H1 (cell line): ENCODE data around the gene LYPD4. TPM values are rescaled to one million over a fixed set of nuclear protein-coding genes. Genes with fewer than 3 reads are reported as not detected.

Experiments
- CTCF ChIA-PET: fragments of 300-600 bp; sonication (Branson Sonifier 250); formaldehyde crosslinking; loops from one replicate; lab custom pipeline; 2021; ENCODE audit not compliant: partially characterized antibody; lab: Charles Lee
- POLR2A ChIA-PET: fragments of 300-600 bp; sonication (Branson Sonifier 250); formaldehyde crosslinking; loops from one replicate; lab custom pipeline; 2021; ENCODE audit warnings: inconsistent platforms; ENCODE audit not compliant: partially characterized antibody; lab: Charles Lee
- DNase-seq, 2 experiments: peaks; one replicate each; pipeline versions ENCODE4 v3.0.0 to v3.0.0-alpha.2; 2010 to 2022; ENCODE audit warnings: low spot score in 2 of 2, low read depth in 1 of 2, mixed read lengths in 1 of 2
- FAIRE-seq: peaks from 2 replicates; lab custom pipeline; 2011; peaks lifted over from hg19 to GRCh38; lab: Jason Lieb, UNC
- H2AFZ ChIP-seq: 2 replicates; pipeline ENCODE4 v1.8.1; 2012; ENCODE audit warnings: low read length, inconsistent platforms
- H2AK5ac ChIP-seq: 2 replicates; pipeline ENCODE4 v1.6.1; 2013; ENCODE audit warnings: low read depth, low read length
- H2BK120ac ChIP-seq: replicated peaks from 2 replicates; pipeline ENCODE3; 2013; ENCODE audit warnings: low read depth, low read length, inconsistent platforms
- H2BK12ac ChIP-seq: 2 replicates; pipeline ENCODE4 v1.6.1; 2013; ENCODE audit warnings: low read depth, low read length
- H2BK15ac ChIP-seq: 2 replicates; pipeline ENCODE4 v1.6.1; 2013; ENCODE audit warnings: low read length
- H2BK20ac ChIP-seq: 2 replicates; pipeline ENCODE4 v1.6.1; 2013; ENCODE audit warnings: low read length
- H2BK5ac ChIP-seq: 2 replicates; pipeline ENCODE4 v1.6.1; 2013; ENCODE audit warnings: low read depth, low read length
- H3K14ac ChIP-seq: 2 replicates; pipeline ENCODE4 v1.6.1; 2013; ENCODE audit warnings: inconsistent platforms; ENCODE audit not compliant: insufficient read length
- H3K18ac ChIP-seq: 2 replicates; pipeline ENCODE4 v1.6.1; 2013; ENCODE audit warnings: low read length; ENCODE audit errors: extremely low read depth
- H3K23ac ChIP-seq: 2 replicates; pipeline ENCODE4 v1.6.1; 2013; ENCODE audit warnings: inconsistent platforms; ENCODE audit not compliant: insufficient read length
- H3K23me2 ChIP-seq: 2 replicates; pipeline ENCODE4 v1.6.1; 2013; ENCODE audit warnings: low read depth, low read length
- H3K27ac ChIP-seq: 2 replicates; pipeline ENCODE4 v1.6.1; 2011; ENCODE audit warnings: low read depth, low read length, inconsistent platforms
- H3K27me3 ChIP-seq, 4 experiments: replicated peaks in 1 of 4; 1 replicate in 1 of 4; 2 replicates in 3 of 4; pipeline versions ENCODE4 v1.6.1 to v1.8.1; 2011 to 2013; ENCODE audit warnings: low read length in 3 of 4, mild to moderate bottlenecking in 3 of 4, inconsistent platforms in 2 of 4, mixed read lengths in 2 of 4, moderate library complexity in 1 of 4; ENCODE audit not compliant: control insufficient read depth in 3 of 4, insufficient read depth in 3 of 4; ENCODE audit errors: extremely low read depth in 1 of 4
- H3K36me3 ChIP-seq, 4 experiments: 2 replicates each; pipeline versions ENCODE4 v1.6.1 to v1.8.1; 2011 to 2013; ENCODE audit warnings: mild to moderate bottlenecking in 4 of 4, low read length in 3 of 4, moderate library complexity in 2 of 4, control low read depth in 1 of 4, inconsistent platforms in 1 of 4; ENCODE audit not compliant: insufficient read depth in 4 of 4, control insufficient read depth in 2 of 4
- H3K4ac ChIP-seq: replicated peaks from 2 replicates; pipeline ENCODE3; 2013; ENCODE audit warnings: low read length, low read depth, mixed read lengths, inconsistent platforms; ENCODE audit not compliant: insufficient read length
- H3K4me1 ChIP-seq, 4 experiments: replicated peaks in 1 of 4; 1 replicate in 1 of 4; 2 replicates in 3 of 4; pipeline versions ENCODE4 v1.6.1 to v1.8.1; 2011 to 2013; ENCODE audit warnings: low read length in 3 of 4, inconsistent platforms in 2 of 4, mixed read lengths in 1 of 4; ENCODE audit not compliant: insufficient read depth in 4 of 4, control insufficient read depth in 3 of 4
- H3K4me2 ChIP-seq, 2 experiments: 2 replicates each; pipeline versions ENCODE4 v1.6.1 to v1.8.1; 2011 to 2013; ENCODE audit warnings: low read depth in 2 of 2, low read length in 2 of 2, control low read depth in 1 of 2, inconsistent platforms in 1 of 2, mild to moderate bottlenecking in 1 of 2; ENCODE audit not compliant: insufficient read depth in 1 of 2
- H3K4me3 ChIP-seq, 4 experiments: fragments of 200-600, 300-600 bp in 1 of 4; sonication (generic), shearing (Covaris generic), sonication (Bioruptor Twin) in 1 of 4; 2 replicates each; pipeline versions ENCODE4 v1.5.1 to v1.8.1; 2011 to 2016; ENCODE audit warnings: low read length in 4 of 4, low read depth in 3 of 4, control low read depth in 2 of 4, inconsistent platforms in 2 of 4, mild to moderate bottlenecking in 2 of 4, mixed read lengths in 1 of 4, moderate library complexity in 1 of 4; ENCODE audit not compliant: insufficient read depth in 2 of 4; ENCODE audit errors: extremely low read depth in 1 of 4
- H3K56ac ChIP-seq: replicated peaks from 2 replicates; pipeline ENCODE3; 2013; ENCODE audit warnings: low read depth, mild to moderate bottlenecking, mixed read lengths, low read length, inconsistent platforms; ENCODE audit not compliant: insufficient read length
- H3K79me1 ChIP-seq: 2 replicates; pipeline ENCODE4 v1.6.1; 2013; ENCODE audit warnings: low read depth, low read length, control low read depth
- H3K79me2 ChIP-seq, 2 experiments: 2 replicates each; pipeline versions ENCODE4 v1.6.1 to v1.8.1; 2012 to 2013; ENCODE audit warnings: low read length in 2 of 2, mild to moderate bottlenecking in 2 of 2, inconsistent platforms in 1 of 2; ENCODE audit not compliant: insufficient read depth in 2 of 2, control insufficient read depth in 1 of 2
- H3K9ac ChIP-seq, 4 experiments: replicated peaks in 1 of 4; 1 replicate in 1 of 4; 2 replicates in 3 of 4; pipeline versions ENCODE4 v1.6.1 to v1.8.1; 2011 to 2013; ENCODE audit warnings: low read depth in 3 of 4, low read length in 3 of 4, control low read depth in 2 of 4, mild to moderate bottlenecking in 2 of 4, moderate library complexity in 2 of 4, inconsistent platforms in 1 of 4; ENCODE audit errors: extremely low read depth in 1 of 4
- H3K9me3 ChIP-seq, 2 experiments: 2 replicates each; pipeline versions ENCODE4 v1.6.1 to v1.8.1; 2012 to 2013; ENCODE audit warnings: mild to moderate bottlenecking in 2 of 2, moderate library complexity in 2 of 2, control low read depth in 1 of 2, inconsistent platforms in 1 of 2, low read depth in 1 of 2, low read length in 1 of 2, mixed read lengths in 1 of 2; ENCODE audit not compliant: insufficient read depth in 2 of 2
- H4K20me1 ChIP-seq, 2 experiments: replicated peaks in 1 of 2; 2 replicates each; pipeline versions ENCODE3 to v1.8.1; 2011 to 2013; ENCODE audit warnings: inconsistent platforms in 2 of 2, low read length in 2 of 2, mild to moderate bottlenecking in 1 of 2; ENCODE audit not compliant: insufficient read depth in 2 of 2, control insufficient read depth in 1 of 2
- H4K5ac ChIP-seq: 2 replicates; pipeline ENCODE4 v1.6.1; 2013; ENCODE audit warnings: low read length, low read depth, mixed read lengths, inconsistent platforms; ENCODE audit not compliant: insufficient read length
- H4K8ac ChIP-seq: 2 replicates; pipeline ENCODE4 v1.8.0; 2013; ENCODE audit warnings: mild to moderate bottlenecking, moderate library complexity, low read length, inconsistent platforms; ENCODE audit not compliant: insufficient read depth; ENCODE audit errors: extremely low read depth
- H4K91ac ChIP-seq: replicated peaks from 2 replicates; pipeline ENCODE3; 2013; ENCODE audit warnings: low read length, mixed read lengths, inconsistent platforms; ENCODE audit not compliant: insufficient read length
- CBX8 ChIP-seq: fragments of 300-800, 300-1000 bp; sonication (generic); IDR thresholded peaks from 2 replicates; pipeline ENCODE4 v1.7.1; 2016; ENCODE audit warnings: low read depth, low read length, borderline replicate concordance
- CHD2 ChIP-seq: IDR thresholded peaks from 2 replicates; pipeline ENCODE4 v1.6.1; 2012; ENCODE audit warnings: low read length, improper control_type of control experiment
- EGR1 ChIP-seq: IDR thresholded peaks from 2 replicates; pipeline ENCODE4 v1.6.1; 2011; ENCODE audit warnings: low read depth, low read length, borderline replicate concordance
- PHF8 ChIP-seq: fragments of 200-600 bp; sonication (generic); conservative IDR thresholded peaks from 2 replicates; pipeline ENCODE4 v1.7.1; 2012; ENCODE audit warnings: low read depth, mild to moderate bottlenecking, inconsistent platforms, low read length, moderate library complexity
- POLR2A ChIP-seq, 2 experiments: IDR thresholded peaks; 1 replicate in 1 of 2; 2 replicates in 1 of 2; pipeline ENCODE4 v1.6.1; 2011; ENCODE audit warnings: low read depth in 2 of 2, low read length in 2 of 2, mild to moderate bottlenecking in 2 of 2; ENCODE audit errors: control extremely low read depth in 1 of 2
- POLR2AphosphoS5 ChIP-seq: IDR thresholded peaks from 2 replicates; pipeline ENCODE4 v1.6.1; 2011; ENCODE audit warnings: low read depth, low read length
- RFX5 ChIP-seq: IDR thresholded peaks from 2 replicates; pipeline ENCODE4 v1.6.1; 2011; ENCODE audit warnings: low read depth, low read length, improper control_type of control experiment, borderline replicate concordance
- SP1 ChIP-seq: IDR thresholded peaks from 2 replicates; pipeline ENCODE4 v1.6.1; 2011; ENCODE audit warnings: low read depth, low read length
- ZNF274 ChIP-seq: IDR thresholded peaks from 2 replicates; pipeline ENCODE4 v1.7.0; 2012; ENCODE audit warnings: low read length, borderline replicate concordance; ENCODE audit errors: extremely low read depth
- polyA plus RNA-seq, 7 experiments: library from polyadenylated mRNA; depleted of rRNA in 3 of 7; stranded (reverse) in 5 of 7; unstranded in 2 of 7; fragments of >200 nt in 5 of 7; fragments of 200-250 nt in 2 of 7; gene quantifications; 1 replicate in 5 of 7; 2 replicates in 1 of 7; 4 replicates in 1 of 7; pipeline versions ENCODE4 v1.2.1 to v1.2.3, GENCODE V29; 2011 to 2013; ENCODE audit warnings: missing spikeins in 2 of 7, mixed read lengths in 2 of 7
- total RNA-seq: library from RNA; stranded (reverse); fragmentation: NEBNext Ultra II Directional; extraction: Animal tissue kit (Norgen Biotek cat#: 25700); gene quantifications from 2 replicates; pipeline ENCODE4 v1.2.1, GENCODE V29; 2021
- TF ChIP-seq, protein P1 (sequence below): IDR thresholded peaks from 2 replicates; pipeline ENCODE4 v1.6.1; 2012; ENCODE audit warnings: inconsistent platforms
- TF ChIP-seq, protein P2 (sequence below), 3 experiments: IDR thresholded peaks; 1 replicate in 2 of 3; 2 replicates in 1 of 3; pipeline versions ENCODE4 v1.5.1 to v1.6.1; 2011; ENCODE audit warnings: low read length in 3 of 3, mild to moderate bottlenecking in 3 of 3, inconsistent platforms in 2 of 3, low read depth in 1 of 3, moderate library complexity in 1 of 3; ENCODE audit not compliant: insufficient read depth in 1 of 3; ENCODE audit errors: control extremely low read depth in 1 of 3

Gene LYPD4
- total and polyA plus RNA-seq, 2 of the 8 experiments (the other 6 are each of a cell fraction or from before 2014, with no cell fraction given): 0.06 TPM; not detected in 1

- Histone ChIP-seq H3K79me2 (no peaks in the 10 kb centered on the region), H2BK5ac (no peak within 1 kb of the TSS), H4K5ac (no peak within 1 kb of the TSS), H3K23me2 (no peaks in the 10 kb centered on the region), H2BK12ac (no peak within 1 kb of the TSS), H2BK120ac (no peak within 1 kb of the TSS), H3K14ac (no peak within 1 kb of the TSS), H4K20me1 (no peaks in the 10 kb centered on the region), H3K18ac (no peak within 1 kb of the TSS), H3K36me3 (no peaks in the 10 kb centered on the region), H3K4me3 (no peak within 1 kb of the TSS), H3K79me1 (no peaks in the 10 kb centered on the region), H3K9ac (no peak within 1 kb of the TSS), H3K27ac (no peak within 1 kb of the TSS), H3K56ac (no peak within 1 kb of the TSS), H2AK5ac (no peak within 1 kb of the TSS), H3K4ac (no peak within 1 kb of the TSS), H3K23ac (no peak within 1 kb of the TSS), H3K9me3 (peaks cover 12 to 54% of the 10 kb centered on the region in 2 experiments; a peak in 3 of 4 replicates), H3K4me2 (no peak within 1 kb of the TSS), H3K4me1 (no peaks in the 10 kb centered on the region), H3K27me3 (no peaks in the 10 kb centered on the region; a peak in 1 of 7 replicates), H2BK15ac (no peak within 1 kb of the TSS), H4K8ac (no peak within 1 kb of the TSS), H2AFZ (no peak within 1 kb of the TSS), H2BK20ac (no peak within 1 kb of the TSS), H4K91ac (no peak within 1 kb of the TSS)
- POLR2A ChIA-PET: interaction anchor here (0.8 kb wide), 1 partner anchor 66 kb away, joined by 3 read pairs; no protein-coding TSS in a partner anchor
- DNase-seq: no peak
- TF ChIP-seq RFX5: no peak
- TF ChIP-seq POLR2AphosphoS5: no peak
- TF ChIP-seq PHF8: no peak
- TF ChIP-seq, protein P1, sequence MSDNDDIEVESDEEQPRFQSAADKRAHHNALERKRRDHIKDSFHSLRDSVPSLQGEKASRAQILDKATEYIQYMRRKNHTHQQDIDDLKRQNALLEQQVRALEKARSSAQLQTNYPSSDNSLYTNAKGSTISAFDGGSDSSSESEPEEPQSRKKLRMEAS: no peak
- TF ChIP-seq CBX8: no peak
- TF ChIP-seq, protein P2, sequence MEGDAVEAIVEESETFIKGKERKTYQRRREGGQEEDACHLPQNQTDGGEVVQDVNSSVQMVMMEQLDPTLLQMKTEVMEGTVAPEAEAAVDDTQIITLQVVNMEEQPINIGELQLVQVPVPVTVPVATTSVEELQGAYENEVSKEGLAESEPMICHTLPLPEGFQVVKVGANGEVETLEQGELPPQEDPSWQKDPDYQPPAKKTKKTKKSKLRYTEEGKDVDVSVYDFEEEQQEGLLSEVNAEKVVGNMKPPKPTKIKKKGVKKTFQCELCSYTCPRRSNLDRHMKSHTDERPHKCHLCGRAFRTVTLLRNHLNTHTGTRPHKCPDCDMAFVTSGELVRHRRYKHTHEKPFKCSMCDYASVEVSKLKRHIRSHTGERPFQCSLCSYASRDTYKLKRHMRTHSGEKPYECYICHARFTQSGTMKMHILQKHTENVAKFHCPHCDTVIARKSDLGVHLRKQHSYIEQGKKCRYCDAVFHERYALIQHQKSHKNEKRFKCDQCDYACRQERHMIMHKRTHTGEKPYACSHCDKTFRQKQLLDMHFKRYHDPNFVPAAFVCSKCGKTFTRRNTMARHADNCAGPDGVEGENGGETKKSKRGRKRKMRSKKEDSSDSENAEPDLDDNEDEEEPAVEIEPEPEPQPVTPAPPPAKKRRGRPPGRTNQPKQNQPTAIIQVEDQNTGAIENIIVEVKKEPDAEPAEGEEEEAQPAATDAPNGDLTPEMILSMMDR (IDR thresholded peaks at IDR 0.05; ENCODE audit: control extremely low read depth in 1 of 3, insufficient read depth in 1 of 3, low read depth in 1 of 3, low read length in 3 of 3): no peak
- TF ChIP-seq EGR1: no peak
- no peak for TF ChIP-seq POLR2A (IDR thresholded peaks at IDR 0.05; ENCODE audit: control extremely low read depth in 1 of 2, low read depth in 2 of 2, low read length in 2 of 2)
- TF ChIP-seq CHD2: no peak
- TF ChIP-seq ZNF274: no peak
- TF ChIP-seq SP1: no peak
- CTCF ChIA-PET: interaction anchor here (0.6 to 1.9 kb wide), 7 partner anchors 9 to 165 kb away, joined by 3 to 13 read pairs (median 5); no protein-coding TSS in a partner anchor
- FAIRE-seq: no peak
Observed at GRCh38 chr19:41796362-41796761, 48.1 kb downstream of the LYPD4 start, which contains the start of gene CEACAM3. TSS of gene CEACAM3 (plus strand) at chr19:41796587. CDS start at chr19:41796678, 91 bp downstream.
